Esophagus muscularis mucosa (tissue), 3 donors: ENCODE measurements around the gene STK10.

Experiments used
- CTCF ChIP-seq, 3 experiments: fragments of 200-600 bp in 2 of 3; fragments of 450-650 bp in 1 of 3; sonication (generic) in 2 of 3; IDR thresholded peaks; one replicate each; pipeline ENCODE4 v1.5.1; 2017 to 2019; ENCODE audit warnings: antibody characterized with exemption in 3 of 3, mild to moderate bottlenecking in 2 of 3, moderate library complexity in 1 of 3
- POLR2A ChIP-seq: fragments of 450-650 bp; IDR thresholded peaks from one replicate; pipeline ENCODE4 v1.6.1; 2017; ENCODE audit warnings: antibody characterized with exemption, moderate library complexity, mild to moderate bottlenecking, low read depth
- POLR2AphosphoS5 ChIP-seq, 2 donors: sonication (generic); formaldehyde crosslinking; IDR thresholded peaks; one replicate each; pipeline ENCODE4 v1.6.1; 2017; ENCODE audit warnings: antibody characterized with exemption in 2 of 2

- no peak for TF ChIP-seq POLR2AphosphoS5 (IDR thresholded peaks at IDR 0.05)
- no peak for TF ChIP-seq CTCF (IDR thresholded peaks at IDR 0.05)
- TF ChIP-seq POLR2A: no peak
These were observed 73.1 kb downstream of the STK10 start for GRCh38 chr5:172114875-172115422.
